GM18505 (cell line): ENCODE results near the gene ST6GALNAC6.
"Not testable (repeated sequence)": the region's sequence is repeated elsewhere in the genome, so short reads cannot be mapped to it uniquely, and the experiment has no call there.

Experiments used
- ATAC-seq: cut with Tn5 transposase; IDR thresholded peaks from one replicate; pipeline ENCODE4 v1.9.1; 2021; ENCODE audit not compliant: unreplicated experiment
- POLR2A ChIP-seq: IDR thresholded peaks from 4 replicates; pipeline ENCODE4 v1.6.1; 2011; ENCODE audit warnings: borderline replicate concordance; ENCODE audit not compliant: insufficient read depth, insufficient read length; ENCODE audit errors: extremely low read depth

Gene ST6GALNAC6

GRCh38 chr9:127886401-127886972, 12.9 kb downstream of the ST6GALNAC6 start:
- ATAC-seq, result no peak
- TF ChIP-seq POLR2A, result peak; percentile 25

- no peak for ATAC-seq
- no peak for TF ChIP-seq POLR2A
Measured at GRCh38 chr9:127885508-127886281, 13.7 kb downstream of the ST6GALNAC6 start.

GRCh38 chr9:127884976-127885490, 14.4 kb downstream of the ST6GALNAC6 start:
- no peak for ATAC-seq
- TF ChIP-seq POLR2A, result no peak

GRCh38 chr9:127884427-127884911, 14.9 kb downstream of the ST6GALNAC6 start:
- no peak for TF ChIP-seq POLR2A
- ATAC-seq, result no peak

GRCh38 chr9:127883959-127884358, 15.4 kb downstream of the ST6GALNAC6 start:
- TF ChIP-seq POLR2A, result no peak
- ATAC-seq, result no peak

GRCh38 chr9:127881715-127882114, 17.7 kb downstream of the ST6GALNAC6 start:
- not testable (repeated sequence) for ATAC-seq

- TF ChIP-seq POLR2A, result no peak
- ATAC-seq, result no peak
Measured at GRCh38 chr9:127880143-127880542, 19.3 kb downstream of the ST6GALNAC6 start.

GRCh38 chr9:127878652-127879390, 20.6 kb downstream of the ST6GALNAC6 start:
- no peak for ATAC-seq
- TF ChIP-seq POLR2A, result no peak

GRCh38 chr9:127878001-127878651, 21.3 kb downstream of the ST6GALNAC6 start:
- no peak for ATAC-seq
- TF ChIP-seq POLR2A, result no peak

GRCh38 chr9:127877566-127877998, 21.8 kb downstream of the ST6GALNAC6 start, which contains the start of gene AK1:
AK1 (minus strand) TSS chr9:127877675; CDS start chr9:127874617, 3,058 bp downstream.
- no peak for TF ChIP-seq POLR2A
- no peak for ATAC-seq

- no peak for TF ChIP-seq POLR2A
- ATAC-seq, result no peak
Measured at GRCh38 chr9:127876764-127877562, 22.4 kb downstream of the ST6GALNAC6 start.
